WI38 (cell line): ENCODE results near the gene MIGA1.
"Not testable (repeated sequence)": the region's sequence is repeated elsewhere in the genome, so short reads cannot be mapped to it uniquely, and the experiment has no call there.

Experiments used
- H3K4me3 ChIP-seq: 2 replicates; pipeline ENCODE4 v1.5.1; 2011; ENCODE audit warnings: low read depth, mild to moderate bottlenecking, control low read depth, low read length
- CTCF ChIP-seq: IDR thresholded peaks from 2 replicates; pipeline ENCODE4 v1.5.1; 2012; ENCODE audit warnings: low read depth, mild to moderate bottlenecking, control low read depth, low read length

MIGA1 gene

GRCh38 chr1:77802026-77802425 is 22.6 kb downstream of the MIGA1 start:
- no peak overlapping the region for H3K4me3 ChIP-seq
- TF ChIP-seq CTCF = no peak

- no peak for TF ChIP-seq CTCF
- no peak overlapping the region for H3K4me3 ChIP-seq
Measured at GRCh38 chr1:77803371-77803770, 23.9 kb downstream of the MIGA1 start.

GRCh38 chr1:77809787-77810462 is 30.5 kb downstream of the MIGA1 start:
- not testable (repeated sequence) for H3K4me3 ChIP-seq

- H3K4me3 ChIP-seq = not testable (repeated sequence)
Measured at GRCh38 chr1:77811589-77811988, 32.1 kb downstream of the MIGA1 start.

- no peak overlapping the region for H3K4me3 ChIP-seq
- no peak for TF ChIP-seq CTCF
Measured at GRCh38 chr1:77817368-77818209, 38.1 kb downstream of the MIGA1 start.

- no peak for TF ChIP-seq CTCF
- H3K4me3 ChIP-seq = no peak overlapping the region
Measured at GRCh38 chr1:77820121-77820520, 40.7 kb downstream of the MIGA1 start.

- H3K4me3 ChIP-seq = no peak overlapping the region
- no peak for TF ChIP-seq CTCF
Measured at GRCh38 chr1:77824079-77824478, 44.6 kb downstream of the MIGA1 start.

- no peak for TF ChIP-seq CTCF
- no peak overlapping the region for H3K4me3 ChIP-seq
Measured at GRCh38 chr1:77824694-77825093, 45.2 kb downstream of the MIGA1 start.
